GM19455 (cell line): ENCODE measurements around the gene PDSS2.
"Not testable (repeated sequence)": the region's sequence is repeated elsewhere in the genome, so short reads cannot be mapped to it uniquely, and the experiment has no call there.

Source experiments
- ATAC-seq: cut with Tn5 transposase; IDR thresholded peaks from one replicate; pipeline ENCODE4 v1.9.1; 2021; ENCODE audit not compliant: unreplicated experiment

PDSS2 gene

DNA sequence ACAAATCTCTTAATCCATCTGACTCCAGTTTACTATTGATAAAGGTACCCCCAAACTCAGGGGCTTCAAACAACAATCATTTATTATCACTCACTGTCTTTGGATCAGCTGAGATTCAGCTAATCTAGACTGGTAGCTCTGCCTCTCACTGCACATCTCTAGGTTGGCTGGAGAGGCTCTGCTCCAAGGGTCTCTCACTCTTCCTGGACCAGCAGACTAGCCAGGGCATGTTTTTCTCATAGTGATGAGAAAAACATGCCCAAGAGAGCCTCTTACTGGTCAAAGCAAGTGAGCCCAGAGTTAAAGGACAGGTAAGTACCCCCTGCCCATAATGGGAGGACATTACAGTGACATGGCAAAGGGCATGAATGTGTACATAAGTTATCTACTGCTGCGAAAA lies 228.9 kb downstream of the PDSS2 start:
- ATAC-seq: no peak

DNA sequence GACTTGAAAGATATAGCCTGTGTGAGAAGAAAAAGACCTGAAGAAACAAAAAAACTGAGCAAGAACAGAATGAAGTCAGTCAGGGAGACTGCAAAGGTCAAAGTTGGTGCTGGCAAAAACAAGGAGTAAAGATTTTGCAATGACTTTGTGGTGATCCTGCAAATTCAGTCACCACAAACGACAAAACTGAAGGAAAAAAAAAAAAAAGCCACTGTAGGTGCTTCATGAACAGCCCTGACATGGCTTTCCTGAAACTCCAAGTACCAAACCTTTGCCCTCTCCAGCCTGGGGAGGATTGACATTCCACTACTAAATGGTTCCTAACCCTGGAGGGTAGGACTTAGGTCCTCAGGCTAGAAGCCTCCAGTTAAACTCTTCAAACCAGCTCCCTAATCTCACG lies 229.3 kb downstream of the PDSS2 start:
- no peak for ATAC-seq

DNA sequence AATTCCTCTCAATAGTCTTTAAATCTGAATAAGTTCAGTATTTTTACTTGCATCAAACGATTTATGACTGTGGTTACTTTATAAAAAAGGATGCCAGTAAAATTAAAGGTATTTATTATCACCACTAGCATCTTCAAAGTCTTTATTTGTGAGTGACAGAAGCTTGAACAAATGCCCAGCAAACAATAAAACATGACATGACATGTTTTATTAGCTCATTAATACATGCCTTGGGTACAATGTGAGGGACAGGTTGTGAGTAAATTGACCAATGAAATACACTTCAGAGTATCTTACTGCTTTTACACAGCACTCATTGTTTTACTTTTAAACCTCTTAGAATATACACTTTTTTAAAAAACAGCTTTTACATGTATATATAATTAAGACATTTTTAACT lies 230.6 kb downstream of the PDSS2 start:
- no peak for ATAC-seq

DNA sequence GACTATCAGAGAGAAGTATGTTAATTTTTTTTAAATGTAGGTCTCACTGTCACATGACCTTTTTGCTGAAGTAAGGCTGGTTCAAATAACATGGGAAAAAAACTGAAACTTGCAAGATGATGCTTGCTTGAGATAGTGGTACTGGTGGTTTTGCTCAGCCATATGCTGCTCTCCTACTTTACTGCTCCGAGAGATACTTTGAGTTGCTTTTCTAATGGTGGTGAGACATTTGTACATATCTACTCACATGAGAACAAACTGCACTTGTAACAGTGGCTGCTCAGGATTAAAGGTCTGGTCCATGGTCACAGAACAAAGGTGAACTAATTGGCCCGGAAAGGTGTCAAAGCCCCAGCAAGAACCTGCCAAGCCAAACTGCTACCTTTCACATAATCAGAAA lies 237.8 kb downstream of the PDSS2 start:
- no peak for ATAC-seq

DNA sequence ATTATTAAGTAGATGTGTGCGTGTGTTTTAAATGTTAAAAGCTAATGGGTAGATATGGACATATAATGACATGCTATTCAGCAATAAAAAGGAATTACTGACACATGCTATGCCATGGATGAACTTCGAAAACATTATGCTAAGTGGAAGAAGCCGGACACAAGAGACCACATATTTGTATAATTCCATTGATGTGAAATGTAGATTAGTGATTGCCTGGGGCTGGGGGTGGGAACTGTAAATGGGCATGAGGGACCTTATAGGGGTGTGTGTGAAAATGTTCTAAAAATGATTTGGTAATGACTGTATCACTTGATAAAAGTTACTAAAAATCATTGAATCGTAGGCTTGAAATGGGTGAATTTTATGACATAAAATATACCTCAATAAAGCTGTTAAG lies 239.5 kb downstream of the PDSS2 start:
- ATAC-seq: no peak

DNA sequence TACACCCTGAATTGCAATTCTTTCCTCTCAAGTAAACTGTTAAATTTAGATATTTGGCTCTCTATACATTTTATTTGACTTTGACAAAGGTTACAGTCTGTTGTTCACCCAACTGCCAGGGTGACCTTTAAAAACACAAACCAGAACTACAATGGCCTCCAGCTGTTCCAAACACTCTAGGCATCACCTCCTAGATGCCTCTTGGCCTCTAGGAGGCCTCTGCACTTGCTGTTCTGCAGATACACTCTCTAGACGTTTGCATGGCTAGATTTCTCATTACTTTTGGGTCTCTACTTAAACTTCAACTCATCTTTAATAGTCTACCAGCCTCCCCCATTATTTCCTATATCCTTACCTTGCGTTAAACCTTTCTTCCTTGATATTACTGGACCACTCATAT lies 241.2 kb downstream of the PDSS2 start:
- no peak for ATAC-seq

DNA sequence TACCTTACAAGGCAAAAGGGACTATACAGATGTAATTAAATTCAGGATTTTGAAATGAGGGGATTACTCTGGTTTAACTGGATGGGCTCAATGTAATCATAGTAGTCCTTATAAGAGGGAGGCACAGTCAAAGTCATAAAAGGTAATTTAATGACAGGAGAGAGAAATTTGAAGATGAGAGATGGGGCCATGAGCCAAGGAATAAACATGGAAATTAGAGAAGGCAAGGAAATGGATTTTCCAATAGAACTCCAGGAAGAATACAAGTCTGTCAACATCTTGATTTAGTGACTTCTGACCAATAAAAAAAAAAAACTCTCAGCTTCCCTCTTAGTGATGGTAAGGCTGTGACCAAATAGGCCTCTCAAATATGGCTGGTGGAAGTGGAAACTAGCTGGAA lies 242.1 kb downstream of the PDSS2 start:
- no peak for ATAC-seq

DNA sequence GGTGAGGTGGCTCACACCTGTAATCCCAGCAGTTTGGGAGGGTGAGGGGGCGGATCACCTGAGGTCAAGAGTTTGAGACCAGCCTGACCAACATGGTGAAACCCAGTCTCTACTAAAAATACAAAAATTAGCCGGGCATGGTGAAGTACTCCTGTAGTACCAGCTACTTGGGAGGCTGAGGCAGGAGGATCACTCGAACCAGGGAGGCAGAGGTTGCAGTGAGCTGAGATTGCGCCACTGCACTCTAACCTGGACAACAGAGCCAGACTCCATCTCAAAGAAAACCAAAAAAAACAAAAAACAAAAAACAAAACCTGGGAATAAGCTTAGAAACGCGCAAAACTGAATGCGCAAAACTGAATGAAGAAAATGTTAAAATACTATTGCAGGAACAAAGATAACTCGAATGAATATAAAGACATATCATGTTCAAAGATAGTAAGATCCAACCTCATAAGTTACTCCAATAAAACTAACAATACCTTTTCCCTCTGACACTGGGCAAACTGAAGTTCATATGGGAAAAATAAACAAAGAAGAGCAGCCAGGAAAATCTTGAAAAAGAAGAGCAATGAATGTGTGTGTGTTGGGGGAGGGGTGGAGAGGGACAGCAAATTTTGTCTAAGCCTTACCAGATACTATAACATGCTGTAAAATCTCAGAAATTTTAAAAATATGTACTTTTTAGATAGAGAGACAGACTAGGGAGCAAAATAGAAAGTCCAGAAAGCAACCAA lies 243.0 kb downstream of the PDSS2 start:
- ATAC-seq: no peak

DNA sequence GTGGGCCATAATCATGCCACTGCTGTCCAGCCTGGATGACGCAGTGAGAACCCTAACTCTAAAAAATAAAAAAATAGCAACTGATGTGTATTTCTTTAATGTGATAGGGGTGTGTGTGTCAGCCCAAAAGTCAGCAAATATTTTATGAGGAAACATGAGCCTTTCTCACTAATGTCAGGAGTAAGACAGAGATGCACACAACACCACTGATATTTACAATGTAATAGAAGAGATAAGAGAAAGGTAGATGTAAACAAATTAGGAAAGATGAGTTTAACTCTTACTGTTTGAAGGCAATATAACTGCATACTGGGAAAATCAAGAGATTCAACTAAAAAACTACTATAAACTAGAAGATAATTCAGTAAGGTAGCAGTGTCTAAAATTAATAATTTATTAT lies 244.0 kb downstream of the PDSS2 start:
- ATAC-seq: no peak

DNA sequence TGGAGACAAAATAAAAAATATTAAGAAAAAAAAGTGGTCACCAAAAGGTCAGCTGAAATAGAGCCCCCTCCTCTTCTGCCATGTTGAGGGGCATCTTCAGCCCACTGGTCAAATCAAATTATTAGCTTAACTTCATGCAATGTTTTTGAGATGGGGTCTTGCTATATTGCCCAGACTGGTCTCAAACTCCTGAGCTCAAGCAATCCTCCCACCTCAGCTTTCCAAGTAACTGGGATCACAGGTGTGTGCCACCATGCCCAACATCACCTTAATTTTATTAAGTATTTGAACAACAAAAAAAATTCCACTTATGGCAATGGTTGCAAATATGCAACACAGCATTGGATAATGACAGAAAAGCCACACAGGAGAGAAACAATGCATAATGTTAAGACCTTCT lies 244.7 kb downstream of the PDSS2 start:
- ATAC-seq: no peak

DNA sequence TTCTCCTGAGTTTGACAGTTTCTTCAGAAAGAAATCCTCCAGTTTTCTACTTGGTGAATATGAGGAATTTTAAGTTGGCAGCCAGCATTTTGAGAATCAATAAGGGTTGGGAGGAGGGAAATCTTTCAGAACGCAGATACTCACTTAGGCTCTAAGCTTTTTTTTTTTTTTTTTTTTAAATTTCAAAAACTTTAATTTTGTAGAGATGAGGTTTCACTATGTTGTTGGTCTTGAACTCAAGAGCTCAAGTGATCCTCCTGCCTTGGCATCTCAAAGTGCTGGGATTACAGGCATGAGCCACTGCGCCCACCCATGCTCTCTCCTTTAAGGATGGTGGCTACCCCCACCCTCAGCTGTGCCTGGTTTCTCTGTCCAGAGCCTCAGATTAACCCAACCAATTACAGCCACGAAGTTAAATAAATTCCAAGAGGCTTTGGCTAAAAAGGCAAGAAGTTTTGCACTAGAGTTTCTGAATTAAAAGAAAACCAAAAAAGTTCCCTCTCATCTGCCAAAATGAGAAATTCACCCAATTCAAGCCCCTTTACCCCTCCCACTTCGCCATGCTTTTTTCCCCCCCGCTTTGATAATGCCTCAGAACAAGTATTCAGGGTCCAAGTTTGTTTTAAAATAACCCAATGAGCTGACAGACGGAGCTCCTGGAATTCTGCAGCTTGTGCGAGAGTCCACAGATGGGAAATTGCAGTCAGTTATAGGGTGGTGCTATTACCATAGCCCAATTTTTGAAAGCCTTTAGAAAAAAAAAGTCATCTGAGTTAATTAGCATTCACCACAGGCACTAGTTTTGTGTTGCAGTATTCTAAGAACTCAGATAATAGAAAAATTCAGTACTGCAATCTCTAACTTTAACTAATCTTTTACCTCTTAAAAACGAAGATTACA lies 249.7 kb downstream of the PDSS2 start:
- ATAC-seq: no peak

DNA sequence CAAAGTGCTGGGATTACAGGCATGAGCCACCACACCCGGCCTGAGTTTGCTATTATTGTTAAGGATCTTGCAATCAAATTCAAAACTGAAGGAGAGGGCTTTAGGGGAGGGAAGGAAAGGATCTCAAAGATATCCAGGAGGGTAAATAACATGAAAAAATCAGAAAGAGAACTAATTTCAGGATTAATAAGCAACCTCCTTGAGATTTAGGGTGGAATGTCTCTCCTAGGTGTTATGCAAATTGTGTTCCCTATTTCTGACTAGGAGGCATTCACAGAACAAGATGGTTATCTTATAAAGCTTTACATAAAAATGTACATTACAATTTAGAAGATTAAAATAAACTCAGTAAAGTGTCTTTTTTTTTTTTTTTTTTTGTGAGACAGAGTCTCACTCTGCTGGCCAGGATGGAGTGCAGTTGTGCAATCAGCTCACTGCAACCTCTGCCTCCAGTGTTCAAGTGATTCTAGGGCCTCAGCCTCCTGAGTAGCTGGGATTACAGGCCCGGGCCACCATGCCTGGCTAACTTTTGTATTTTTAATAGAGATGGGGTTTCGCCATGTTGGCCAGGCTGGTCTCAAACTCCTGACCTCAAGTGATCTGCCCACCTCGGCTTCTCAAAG lies 252.0 kb downstream of the PDSS2 start:
- ATAC-seq: no peak

DNA sequence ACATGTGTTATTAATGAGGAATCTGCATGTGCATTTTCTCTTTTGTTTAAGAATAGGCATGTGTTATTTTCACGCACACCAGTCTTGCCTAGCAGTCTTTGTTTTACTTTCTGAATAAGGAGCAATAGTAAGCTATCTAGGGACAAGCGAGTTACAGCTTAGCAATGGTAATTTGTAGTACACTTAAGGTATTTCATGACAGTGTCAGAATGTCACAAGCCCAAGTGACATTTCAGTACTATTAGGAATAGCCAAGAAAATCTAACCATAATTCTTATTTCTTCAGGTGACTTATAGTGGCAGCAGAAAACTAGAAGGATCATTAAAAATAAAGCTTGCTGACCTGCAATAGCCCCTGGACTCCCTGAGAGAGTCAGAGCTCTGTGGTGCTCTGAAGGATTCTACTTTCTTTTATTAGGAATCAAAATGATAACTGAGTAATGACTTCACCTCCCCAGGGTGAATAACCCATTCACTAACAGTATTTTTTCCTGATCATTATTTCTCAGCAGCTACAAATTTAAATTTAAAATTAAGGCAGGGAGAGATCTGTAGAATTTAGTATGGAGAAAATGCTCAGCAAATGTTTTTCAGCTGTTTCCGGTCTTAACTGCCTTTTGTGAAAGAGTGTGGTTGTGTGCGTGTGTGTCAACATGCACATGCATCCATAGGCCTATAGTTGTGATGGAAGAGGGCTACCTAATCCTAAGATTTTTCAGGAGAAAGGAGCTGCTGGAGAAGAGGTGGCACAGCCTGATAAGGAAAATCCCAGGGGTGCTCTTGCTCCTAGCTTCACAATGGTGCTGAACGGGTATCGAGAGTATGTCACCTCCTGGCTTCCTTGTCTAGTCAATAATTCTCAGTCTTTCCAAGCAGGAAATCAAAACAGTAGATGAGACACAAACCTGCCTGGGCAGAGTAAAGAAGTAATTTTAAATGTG lies 254.0 kb downstream of the PDSS2 start:
- ATAC-seq: no peak

DNA sequence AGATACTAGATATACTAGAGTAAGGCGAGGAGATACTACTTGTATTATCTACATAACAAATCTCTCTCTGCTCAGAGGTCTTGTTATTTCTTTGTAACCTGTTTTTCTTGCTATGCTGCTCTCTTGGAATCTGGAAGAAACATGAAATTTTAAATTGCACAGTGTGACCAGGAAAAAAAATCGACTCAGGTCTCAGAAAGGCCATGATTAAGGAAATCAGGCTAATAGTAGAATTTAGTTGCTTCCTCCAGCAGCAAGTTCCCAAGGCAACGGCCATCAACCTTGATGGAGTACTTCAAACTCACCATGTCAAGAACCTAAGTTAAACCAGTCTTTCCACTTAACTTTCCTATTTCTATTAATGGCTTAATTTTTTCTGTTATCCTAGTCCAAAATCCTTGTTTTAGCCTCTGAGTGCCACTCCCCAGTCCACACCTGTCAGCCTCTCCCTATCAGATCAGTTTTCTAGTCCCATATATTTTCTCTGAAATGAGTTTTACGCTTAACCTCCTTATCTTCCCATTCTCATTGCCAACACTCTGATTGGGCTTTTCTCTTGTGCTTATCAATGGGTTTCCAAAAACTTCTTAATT lies 256.4 kb downstream of the PDSS2 start:
- ATAC-seq: no peak

DNA sequence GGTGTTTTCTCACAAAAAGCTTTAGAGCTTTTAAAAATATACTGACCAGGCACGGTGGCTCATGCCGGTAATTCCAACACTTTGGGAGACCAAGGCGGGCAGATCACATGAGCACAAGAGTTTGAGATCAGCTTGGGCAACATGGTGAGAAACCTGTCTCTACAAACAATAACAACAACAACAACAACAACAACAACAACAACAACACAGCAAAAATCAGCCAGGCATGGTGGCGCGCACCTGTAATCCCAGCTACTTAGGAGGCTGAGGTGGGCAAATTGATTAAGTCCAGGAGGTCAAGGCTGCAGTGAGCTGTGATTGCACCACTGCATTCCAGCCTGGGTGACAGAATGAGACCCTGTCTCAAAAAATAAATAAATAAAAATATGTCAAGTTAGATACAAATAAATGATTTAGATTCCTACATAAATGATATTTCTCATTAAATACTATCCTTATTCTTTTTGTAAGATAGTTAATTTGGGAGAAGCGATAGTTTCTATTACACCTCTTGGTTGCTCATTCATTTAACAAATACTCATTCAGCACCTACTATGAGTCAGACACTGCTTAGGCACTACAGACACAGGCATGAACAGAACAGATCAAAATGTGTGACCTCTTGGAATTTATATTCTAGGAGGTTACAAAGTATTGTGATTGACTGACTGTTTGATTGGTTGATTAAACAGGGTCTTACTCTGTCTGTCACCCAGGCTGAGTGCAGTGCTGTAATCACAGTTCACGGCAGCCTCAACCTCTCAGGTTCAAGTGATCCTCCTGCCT lies 260.5 kb downstream of the PDSS2 start:
- ATAC-seq: no peak

DNA sequence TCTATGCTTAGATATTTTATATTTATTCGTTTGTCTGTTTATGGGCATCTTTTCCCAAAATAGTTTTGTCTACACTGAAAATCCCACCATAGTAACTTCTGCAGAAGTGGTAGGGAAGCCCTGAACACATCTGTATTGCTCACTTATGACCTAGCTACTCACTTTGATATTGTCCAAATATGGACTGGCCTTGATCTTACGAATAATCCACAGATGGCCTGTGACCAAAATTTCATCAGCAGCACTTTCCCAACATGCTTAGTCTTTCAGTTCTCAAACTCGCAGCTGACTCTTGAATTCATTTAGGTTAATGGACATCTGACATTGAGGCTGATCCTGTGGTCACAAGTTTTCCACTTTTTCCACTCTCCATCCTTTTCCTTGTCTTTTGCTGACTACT lies 263.2 kb downstream of the PDSS2 start:
- ATAC-seq: no peak

DNA sequence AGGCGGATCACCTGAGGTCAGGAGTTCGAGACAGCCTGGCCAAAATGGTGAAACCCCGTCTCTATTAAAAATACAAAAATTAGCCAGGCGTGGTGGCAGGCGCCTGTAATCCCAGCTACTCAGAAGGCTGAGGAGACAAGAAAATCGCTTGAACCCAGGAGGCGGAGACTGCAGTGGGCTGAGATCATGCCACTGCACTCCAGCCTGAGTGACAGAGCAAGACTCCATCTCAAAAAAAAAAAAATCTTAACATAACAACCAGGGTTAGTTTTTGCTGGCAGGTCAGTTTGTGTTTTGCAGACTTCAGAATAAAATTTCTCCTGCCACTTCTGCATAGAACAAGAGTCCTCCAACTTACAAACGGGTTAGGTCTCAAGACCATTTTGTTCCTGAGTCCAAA lies 264.6 kb downstream of the PDSS2 start:
- ATAC-seq: not testable (repeated sequence)

DNA sequence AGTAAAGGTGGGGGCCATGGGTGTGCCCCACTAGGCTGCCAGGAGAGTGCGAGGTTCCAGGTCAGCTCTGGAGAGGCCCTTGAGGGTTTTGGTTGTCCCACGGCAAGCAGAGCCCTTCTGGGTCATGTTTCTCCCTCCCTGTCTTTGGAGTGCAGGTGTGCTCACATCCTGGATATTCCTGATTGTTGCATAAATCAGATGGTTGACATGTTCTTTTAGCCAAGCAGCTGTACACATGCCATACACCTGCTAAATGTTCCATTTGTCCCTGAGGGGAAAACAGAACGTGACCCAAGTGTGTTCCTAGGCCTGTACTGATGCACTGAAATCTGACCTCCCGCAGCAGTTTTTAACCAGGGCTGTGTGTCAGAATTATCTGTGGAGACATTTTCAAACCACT lies 266.5 kb downstream of the PDSS2 start:
- ATAC-seq: no peak

DNA sequence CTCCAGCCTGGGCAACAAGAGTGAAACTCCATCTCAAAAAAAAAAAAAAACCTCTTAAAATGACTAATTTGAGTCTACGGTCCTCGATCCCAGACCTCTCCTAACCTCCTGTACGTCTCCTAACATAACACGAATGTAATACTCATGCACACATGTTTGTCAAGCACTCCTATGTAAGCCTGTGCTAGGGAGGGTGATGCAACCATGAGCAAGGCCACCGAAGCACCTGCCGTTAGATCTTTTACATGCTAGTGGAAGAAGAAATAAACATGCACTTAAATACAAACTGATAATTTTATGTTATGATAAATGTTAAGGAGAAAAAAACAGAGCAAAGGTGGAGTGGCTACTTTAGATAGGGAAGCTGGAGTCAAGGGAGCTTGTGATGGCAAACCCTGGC lies 271.7 kb downstream of the PDSS2 start:
- ATAC-seq: no peak

DNA sequence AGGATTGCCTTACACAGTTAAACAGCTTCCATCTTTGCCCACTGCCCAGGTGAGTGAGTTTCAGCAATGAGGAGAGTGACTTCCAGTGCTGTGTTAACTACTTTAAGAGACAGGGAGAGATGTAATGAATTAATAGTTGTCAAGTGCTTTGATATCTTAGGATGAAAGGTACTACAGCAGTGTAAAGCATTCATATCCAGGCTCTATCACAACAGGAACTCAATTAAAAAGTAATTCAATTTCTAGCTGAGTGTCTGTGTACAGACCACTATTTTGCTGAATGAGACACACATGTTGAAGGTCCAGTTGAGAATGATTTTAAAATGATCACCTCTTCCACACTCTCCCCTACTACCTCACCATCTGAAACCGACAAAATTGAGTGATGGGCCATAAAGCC lies 273.3 kb downstream of the PDSS2 start:
- ATAC-seq: no peak
